Tibial artery (tissue), 4 donors: ENCODE measurements around the gene LFNG.

Source experiments
- DNase-seq, 2 donors: peaks; one replicate each; pipeline ENCODE4 v3.0.0-alpha.2; 2019
- H3K27ac ChIP-seq, 2 donors: fragments of 200-600 bp; sonication (generic) in 1 of 2; 1 replicate in 1 of 2; 2 replicates in 1 of 2; pipeline ENCODE4 v1.5.1; 2018 to 2019; ENCODE audit warnings: mild to moderate bottlenecking in 1 of 2
- H3K27me3 ChIP-seq, 2 donors: fragments of 200-600 bp; sonication (generic) in 1 of 2; one replicate each; pipeline versions ENCODE4 v1.5.1 to v1.6.0; 2016 to 2019
- H3K36me3 ChIP-seq, 3 donors: fragments of 200-600 bp; sonication (generic) in 2 of 3; one replicate each; pipeline ENCODE4 v1.5.1; 2016 to 2019; ENCODE audit warnings: mild to moderate bottlenecking in 2 of 3
- H3K4me1 ChIP-seq, 4 donors: fragments of 200-600 bp; sonication (generic) in 2 of 4; 1 replicate in 3 of 4; 2 replicates in 1 of 4; pipeline ENCODE4 v1.5.1; 2016 to 2019
- H3K4me3 ChIP-seq, 2 donors: fragments of 200-600 bp; sonication (generic) in 1 of 2; 1 replicate in 1 of 2; 2 replicates in 1 of 2; pipeline ENCODE4 v1.5.1; 2018 to 2019; ENCODE audit warnings: mild to moderate bottlenecking in 2 of 2
- H3K9me3 ChIP-seq, 3 donors: fragments of 200-600 bp; sonication (generic) in 1 of 3; one replicate each; pipeline ENCODE4 v1.5.1; 2016 to 2019
- intact Hi-C: fragments of 100-400 bp; cut with DNase I; formaldehyde crosslinking; loops from one replicate; pipeline ENCODE4 v1.15.0; 2023; ENCODE audit warnings: low total_unique reads
- TF ChIP-seq, protein P1 (sequence below), 2 experiments: fragments of 200-600 bp in 1 of 2; fragments of 450-650 bp in 1 of 2; IDR thresholded peaks; one replicate each; pipeline ENCODE4 v1.5.1; 2017 to 2019; ENCODE audit warnings: antibody characterized with exemption in 2 of 2, mild to moderate bottlenecking in 1 of 2, moderate library complexity in 1 of 2

LFNG gene

DNA sequence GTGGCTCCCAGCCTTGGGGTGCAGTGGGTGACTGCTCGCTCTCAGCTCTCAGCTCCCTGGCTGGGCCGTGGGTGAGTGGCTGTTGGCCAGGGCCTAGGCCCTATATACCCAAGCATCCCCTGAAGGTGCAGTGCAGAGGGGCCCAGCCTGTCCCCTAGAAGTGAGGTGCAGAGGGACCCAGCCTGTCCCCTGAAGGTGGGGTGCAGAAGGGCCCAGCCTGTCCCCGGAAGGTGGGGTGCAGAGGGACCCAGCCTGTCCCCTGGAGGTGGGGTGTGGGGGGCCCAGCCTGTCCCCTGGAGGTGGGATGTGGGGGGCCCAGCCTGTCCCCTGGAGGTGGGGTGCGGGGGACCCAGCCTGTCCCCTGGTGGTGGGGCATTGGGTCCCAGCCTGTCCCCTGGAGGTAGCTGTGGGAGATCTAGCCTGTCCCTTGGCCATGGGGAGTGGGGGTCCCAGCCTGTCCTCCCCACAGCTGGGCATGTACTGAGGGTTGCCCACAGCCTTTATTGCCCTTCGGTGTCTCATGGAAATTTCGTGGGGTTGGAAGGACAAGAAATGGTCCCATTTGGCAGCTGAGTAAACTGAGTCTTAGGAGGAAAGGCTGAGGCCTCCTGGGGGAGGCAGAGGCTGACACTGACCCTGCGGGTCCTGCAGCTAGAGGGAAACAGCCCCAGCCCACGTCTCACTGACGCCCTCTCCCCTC, 17.5 kb upstream of the LFNG start:
- intact Hi-C loops, result loop anchor here (5.0 kb wide), 1 partner anchor 595 kb away; no protein-coding TSS in a partner anchor
- Histone ChIP-seq H3K9me3 (no peaks in the 10 kb centered on the region), H3K36me3 (no peaks in the 10 kb centered on the region), H3K27me3 (peaks cover 0 to 46% of the 10 kb centered on the region in 2 donors), H3K27ac (no peak overlapping the region), H3K4me1 (no peaks in the 10 kb centered on the region), H3K4me3 (no peak overlapping the region)
- TF ChIP-seq, protein P1, sequence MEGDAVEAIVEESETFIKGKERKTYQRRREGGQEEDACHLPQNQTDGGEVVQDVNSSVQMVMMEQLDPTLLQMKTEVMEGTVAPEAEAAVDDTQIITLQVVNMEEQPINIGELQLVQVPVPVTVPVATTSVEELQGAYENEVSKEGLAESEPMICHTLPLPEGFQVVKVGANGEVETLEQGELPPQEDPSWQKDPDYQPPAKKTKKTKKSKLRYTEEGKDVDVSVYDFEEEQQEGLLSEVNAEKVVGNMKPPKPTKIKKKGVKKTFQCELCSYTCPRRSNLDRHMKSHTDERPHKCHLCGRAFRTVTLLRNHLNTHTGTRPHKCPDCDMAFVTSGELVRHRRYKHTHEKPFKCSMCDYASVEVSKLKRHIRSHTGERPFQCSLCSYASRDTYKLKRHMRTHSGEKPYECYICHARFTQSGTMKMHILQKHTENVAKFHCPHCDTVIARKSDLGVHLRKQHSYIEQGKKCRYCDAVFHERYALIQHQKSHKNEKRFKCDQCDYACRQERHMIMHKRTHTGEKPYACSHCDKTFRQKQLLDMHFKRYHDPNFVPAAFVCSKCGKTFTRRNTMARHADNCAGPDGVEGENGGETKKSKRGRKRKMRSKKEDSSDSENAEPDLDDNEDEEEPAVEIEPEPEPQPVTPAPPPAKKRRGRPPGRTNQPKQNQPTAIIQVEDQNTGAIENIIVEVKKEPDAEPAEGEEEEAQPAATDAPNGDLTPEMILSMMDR (IDR thresholded peaks at IDR 0.05), result no peak
- no peak for DNase-seq

DNA sequence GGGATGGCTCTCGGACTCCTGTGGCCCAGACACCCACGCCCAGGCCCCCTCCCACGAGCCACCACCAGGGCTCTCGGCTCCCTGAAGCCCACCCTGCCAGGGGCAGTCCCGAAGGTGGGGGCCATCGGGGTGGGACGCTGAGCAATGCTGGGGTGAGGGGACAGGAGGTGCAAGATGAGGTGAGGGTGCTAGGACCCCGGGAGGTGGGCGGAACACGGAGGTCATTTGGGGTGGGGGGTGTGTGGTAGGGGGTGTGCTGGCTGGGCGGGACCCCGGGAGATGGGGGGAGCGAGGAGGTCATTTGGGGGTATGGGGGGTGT, 17.0 kb upstream of the LFNG start:
- no peak for DNase-seq
- H3K4me3 ChIP-seq, result no peak overlapping the region
- no peaks in the 10 kb centered on the region for H3K36me3 ChIP-seq
- H3K9me3 ChIP-seq, result no peaks in the 10 kb centered on the region
- TF ChIP-seq, protein P1 (IDR thresholded peaks at IDR 0.05), result no peak
- no peaks in the 10 kb centered on the region for H3K4me1 ChIP-seq
- no peak overlapping the region for H3K27ac ChIP-seq
- peaks cover 0 to 41% of the 10 kb centered on the region in 2 donors for H3K27me3 ChIP-seq
- intact Hi-C loops, result loop anchor here (5.0 kb wide), 1 partner anchor 595 kb away; no protein-coding TSS in a partner anchor

DNA sequence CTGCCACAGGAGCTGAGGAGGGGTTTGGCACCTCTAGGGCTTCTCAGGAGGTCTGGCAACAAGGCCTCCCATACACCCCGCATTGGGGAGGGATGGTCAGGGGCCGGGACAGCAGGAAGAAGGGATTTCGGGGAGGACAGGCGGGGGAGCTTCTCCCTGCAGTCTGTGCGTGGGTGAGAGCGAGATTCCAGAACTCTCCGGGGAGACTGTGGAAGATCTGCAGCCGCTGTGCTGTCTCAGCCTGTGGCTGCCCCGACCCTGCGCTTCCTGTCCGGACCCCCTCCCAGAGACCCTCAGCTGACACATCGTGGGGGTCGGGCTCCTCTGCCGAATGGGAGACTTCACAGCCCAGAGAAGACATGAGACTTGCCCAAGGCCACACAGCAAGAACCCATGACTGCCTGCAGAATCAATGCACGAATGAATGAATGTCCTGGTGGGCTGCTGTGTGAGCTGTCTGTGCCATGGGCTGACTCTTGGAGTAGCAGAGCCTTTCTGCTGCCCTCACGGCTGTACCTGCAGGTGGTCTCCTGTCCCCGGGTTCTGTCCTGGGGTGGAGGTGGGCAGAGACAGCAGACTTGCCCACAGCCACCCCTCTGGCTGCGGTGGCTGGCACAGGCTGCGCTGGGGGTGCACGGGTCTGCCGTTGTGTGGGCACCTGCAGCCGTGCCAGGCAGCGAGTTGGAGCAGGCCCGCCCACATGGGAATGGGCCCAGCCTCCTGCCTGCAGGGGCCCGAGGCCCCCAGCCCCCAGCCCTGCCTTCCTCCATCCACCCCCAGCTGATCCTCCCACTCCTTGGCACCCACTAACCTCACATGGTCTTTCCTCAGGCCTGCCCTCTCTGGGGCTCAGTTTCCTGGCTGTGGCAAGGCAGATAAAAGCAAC, 16.3 kb upstream of the LFNG start:
- Histone ChIP-seq H3K9me3 (no peaks in the 10 kb centered on the region), H3K4me3 (no peak overlapping the region), H3K27me3 (peaks cover 0 to 34% of the 10 kb centered on the region in 2 donors), H3K36me3 (no peaks in the 10 kb centered on the region), H3K27ac (no peak overlapping the region), H3K4me1 (peaks cover 0 to 3% (median 0%) of the 10 kb centered on the region in 4 donors)
- TF ChIP-seq, protein P1 (IDR thresholded peaks at IDR 0.05), result no peak
- DNase-seq, result no peak
- intact Hi-C loops, result loop anchor here (5.0 kb wide), 1 partner anchor 594 kb away; no protein-coding TSS in a partner anchor

DNA sequence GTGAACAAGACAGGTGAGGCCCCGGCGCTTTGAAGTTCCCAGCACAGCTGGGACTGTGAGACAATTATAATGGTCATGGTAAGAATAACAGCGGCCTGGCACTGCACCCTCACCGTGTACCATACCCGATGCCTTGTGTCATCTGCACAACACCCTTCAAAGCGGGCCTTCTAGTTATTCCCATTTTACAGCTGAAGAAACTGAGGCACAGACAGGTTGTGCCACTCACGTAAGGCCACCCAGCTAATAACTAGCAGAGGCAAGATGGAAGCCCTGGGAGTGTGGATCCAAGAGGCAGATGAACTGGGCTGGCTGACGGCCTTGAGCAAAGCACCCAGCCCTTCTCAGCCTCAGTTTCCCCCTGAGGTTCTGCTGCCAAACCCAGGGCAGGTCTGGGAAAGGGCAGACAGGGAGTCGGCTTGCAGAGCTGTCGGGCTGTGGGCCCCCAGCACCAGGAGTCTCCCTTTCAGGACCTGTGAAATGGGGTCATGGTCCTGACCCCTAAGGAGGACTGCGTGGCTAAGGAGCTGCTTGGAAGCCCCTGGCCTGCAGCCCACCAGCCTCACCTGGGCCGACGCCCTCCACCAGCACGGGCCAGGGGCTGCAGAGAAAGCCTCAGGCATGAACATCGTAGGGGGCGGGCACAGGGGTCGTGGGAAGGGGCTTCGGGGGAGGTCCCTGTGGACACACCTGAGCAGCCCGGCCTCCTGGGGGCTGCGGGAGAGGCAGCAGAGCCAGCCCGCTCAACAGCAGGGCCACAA, 15.3 kb upstream of the LFNG start:
- TF ChIP-seq, protein P1 (IDR thresholded peaks at IDR 0.05), result no peak
- Histone ChIP-seq H3K27me3 (peaks cover 0 to 26% of the 10 kb centered on the region in 2 donors), H3K27ac (no peak overlapping the region), H3K9me3 (no peaks in the 10 kb centered on the region), H3K36me3 (no peaks in the 10 kb centered on the region), H3K4me3 (no peak overlapping the region), H3K4me1 (peaks cover 0 to 13% (median 0%) of the 10 kb centered on the region in 4 donors)
- no peak for DNase-seq
- intact Hi-C loops, result loop anchor here (5.0 kb wide), 1 partner anchor 593 kb away; no protein-coding TSS in a partner anchor

DNA sequence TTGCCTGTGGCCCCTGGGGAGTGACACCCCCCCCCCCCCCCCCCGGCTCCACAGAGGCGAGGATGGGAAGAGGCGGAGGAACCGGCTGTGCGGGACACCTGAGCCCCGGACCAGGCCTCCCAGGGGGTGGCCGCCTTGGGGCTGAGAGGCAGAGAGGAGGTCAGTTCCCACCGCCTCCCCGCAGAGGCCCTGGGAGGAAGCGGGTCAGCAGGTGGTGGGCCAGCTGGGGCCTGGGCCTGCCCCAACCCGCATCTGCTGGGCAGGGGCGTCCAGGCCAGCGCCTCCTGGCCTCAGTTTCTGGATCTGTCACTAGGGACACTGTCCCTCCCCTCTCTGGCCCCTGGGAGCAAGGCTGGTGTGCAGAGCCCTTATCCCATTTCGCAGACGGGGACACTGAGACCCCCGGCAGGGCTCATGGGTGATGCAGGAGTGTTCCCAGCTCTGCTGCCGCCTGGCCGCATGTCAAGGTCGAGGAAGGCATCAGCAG, 14.6 kb upstream of the LFNG start:
- H3K9me3 ChIP-seq, result no peaks in the 10 kb centered on the region
- peaks cover 0 to 19% (median 0%) of the 10 kb centered on the region in 4 donors for H3K4me1 ChIP-seq
- no peak for DNase-seq
- intact Hi-C loops, result loop anchor here (5.0 kb wide), 1 partner anchor 592 kb away; no protein-coding TSS in a partner anchor
- no peak overlapping the region for H3K27ac ChIP-seq
- no peak overlapping the region for H3K4me3 ChIP-seq
- no peaks in the 10 kb centered on the region for H3K36me3 ChIP-seq
- TF ChIP-seq, protein P1 (IDR thresholded peaks at IDR 0.05), result no peak
- peaks cover 0 to 24% of the 10 kb centered on the region in 2 donors for H3K27me3 ChIP-seq
